Heart right ventricle (tissue), 16 donors: ENCODE measurements around the gene JAM3. TPM values are rescaled to one million over a fixed set of nuclear protein-coding genes. Genes with fewer than 3 reads are reported as not detected.
"Not testable (repeated sequence)": the region's sequence is repeated elsewhere in the genome, so short reads cannot be mapped to it uniquely, and the experiment has no call there.

ENCODE experiments used
- ATAC-seq, 8 donors: fragments of 200-7000 bp; cut with Tn5 transposase; one replicate each; pipeline ENCODE4 v1.9.1; 2020; ENCODE audit warnings: mild to moderate bottlenecking in 8 of 8, moderate library complexity in 8 of 8, moderate number of reproducible peaks in 1 of 8
- DNase-seq, 2 donors: peaks; one replicate each; pipeline ENCODE4 v3.0.0-alpha.2; 2020
- H3K27ac ChIP-seq, 10 donors: fragments of 200-600 bp; sonication (generic) in 2 of 10; one replicate each; pipeline versions ENCODE4 v1.5.0 to v1.8.0; 2020 to 2022; ENCODE audit warnings: mild to moderate bottlenecking in 3 of 10
- H3K27me3 ChIP-seq, 7 donors: fragments of 200-600 bp; one replicate each; pipeline ENCODE4 v1.8.0; 2021 to 2022; ENCODE audit warnings: mild to moderate bottlenecking in 2 of 7
- H3K36me3 ChIP-seq, 9 donors: fragments of 200-600 bp; sonication (generic) in 1 of 9; one replicate each; pipeline versions ENCODE4 v1.5.0 to v1.8.0; 2020 to 2022; ENCODE audit warnings: mild to moderate bottlenecking in 2 of 9
- H3K4me1 ChIP-seq, 9 donors: fragments of 200-600 bp; sonication (generic) in 1 of 9; one replicate each; pipeline versions ENCODE4 v1.5.0 to v1.8.0; 2020 to 2022; ENCODE audit warnings: mild to moderate bottlenecking in 4 of 9
- H3K4me3 ChIP-seq, 10 donors: fragments of 200-600 bp; sonication (generic) in 2 of 10; one replicate each; pipeline versions ENCODE4 v1.5.0 to v1.8.0; 2020 to 2022; ENCODE audit warnings: mild to moderate bottlenecking in 7 of 10, moderate library complexity in 2 of 10
- H3K9me3 ChIP-seq, 11 donors: fragments of 200-600 bp in 10 of 11; sonication (generic) in 2 of 11; one replicate each; pipeline versions ENCODE4 v1.5.0 to v1.8.0; 2013 to 2022; ENCODE audit warnings: mild to moderate bottlenecking in 2 of 11, control low read depth in 1 of 11, moderate library complexity in 1 of 11
- WGBS, 2 donors: extraction: QIAGEN DNeasy Blood & Tissue Kit; methylation state at CpG; one replicate each; pipeline ENCODE4 v1.1.7; 2013; ENCODE audit warnings: inconsistent platforms in 1 of 2; 5-methylcytosine and 5-hydroxymethylcytosine counted together
- intact Hi-C, 10 donors: fragments of 100-400 bp; cut with DNase I; formaldehyde crosslinking; loops; one replicate each; pipeline versions ENCODE4 v1.11.1 to v1.14.2; 2022
- polyA plus RNA-seq, 2 donors: library from polyadenylated mRNA; stranded (reverse); fragments of 200-250 nt; gene quantifications; one replicate each; pipeline ENCODE4 v1.2.3, GENCODE V29; 2013
- total RNA-seq, 10 donors: library from RNA; stranded (reverse); fragmentation: NEBNext Ultra II Directional in 3 of 10; extraction: Animal tissue kit (Norgen Biotek cat#: 25700) in 3 of 10; gene quantifications; one replicate each; pipeline versions ENCODE4 v1.2.1 to v1.2.4, GENCODE V29; 2021 to 2023
- TF ChIP-seq, protein P1 (sequence below), 9 donors: fragments of 200-600 bp; sonication (generic) in 2 of 9; IDR thresholded peaks; one replicate each; pipeline versions ENCODE4 v1.5.0 to v1.8.0; 2021 to 2022; ENCODE audit warnings: antibody characterized with exemption in 9 of 9, mild to moderate bottlenecking in 5 of 9, moderate library complexity in 1 of 9
- donor health status: Arrhythmogenic right ventricular cardiomyopathy.
- donor health status: ischemic (EF 13 %, LVEDD 7.1; RV severe dilation, severe dysfunction).
- donor health status: healthy with polysubstance abuse.
- donor health status: DM: no; HTN: yes; CAD: no.
- donor health status: DM: no; HTN: no; CAD: no.
- donor health status: ischemic (EF 25% LVEDD 6.9; RV normal size, moderate dysfunction).
- donor health status: ischemic (EF 25% LVEDD 5.7; RV mildly dilated, moderate dysfunction).
- donor health status: healthy.
- donor health status: DM: yes; HTN: yes; CAD: no.
- donor health status: Ischemic cardiomyopathy.
- donor health status: ischemic (EF 35%, LVEDD 5.7; RV mildly dilated, moderate dysfunction).
- donor health status: nonischemic (EF 11% LVEDD 7.7; RV severe dilation, severe dysfunction).
- donor health status: DM: yes; HTN: yes; CAD: no.
- donor health status: PGD.
- donor health status: ischemic (EF 29% LVEDD 5.4; RV normal size, mild dysfunction).
- donor health status: nonischemic (EF 23%, LVEDD 6.1; RV moderate dilation, normal function).

JAM3 gene
- total and polyA plus RNA-seq, 12 donors, result 12.7 to 55.4 (median 29.0) TPM

GRCh38 chr11:134178032-134178674 lies 109.3 kb downstream of the JAM3 start:
- Histone ChIP-seq H3K4me1 (no peaks in the 10 kb centered on the region), H3K27me3 (no peaks in the 10 kb centered on the region), H3K9me3 (no peaks in the 10 kb centered on the region), H3K27ac (no peak overlapping the region), H3K4me3 (no peak overlapping the region), H3K36me3 (peaks cover 0 to 99% (median 26%) of the 10 kb centered on the region in 9 donors)
- 70 to 72% methylated on average over 5 of the region's 5 CpGs for WGBS, 2 donors
- TF ChIP-seq, protein P1, sequence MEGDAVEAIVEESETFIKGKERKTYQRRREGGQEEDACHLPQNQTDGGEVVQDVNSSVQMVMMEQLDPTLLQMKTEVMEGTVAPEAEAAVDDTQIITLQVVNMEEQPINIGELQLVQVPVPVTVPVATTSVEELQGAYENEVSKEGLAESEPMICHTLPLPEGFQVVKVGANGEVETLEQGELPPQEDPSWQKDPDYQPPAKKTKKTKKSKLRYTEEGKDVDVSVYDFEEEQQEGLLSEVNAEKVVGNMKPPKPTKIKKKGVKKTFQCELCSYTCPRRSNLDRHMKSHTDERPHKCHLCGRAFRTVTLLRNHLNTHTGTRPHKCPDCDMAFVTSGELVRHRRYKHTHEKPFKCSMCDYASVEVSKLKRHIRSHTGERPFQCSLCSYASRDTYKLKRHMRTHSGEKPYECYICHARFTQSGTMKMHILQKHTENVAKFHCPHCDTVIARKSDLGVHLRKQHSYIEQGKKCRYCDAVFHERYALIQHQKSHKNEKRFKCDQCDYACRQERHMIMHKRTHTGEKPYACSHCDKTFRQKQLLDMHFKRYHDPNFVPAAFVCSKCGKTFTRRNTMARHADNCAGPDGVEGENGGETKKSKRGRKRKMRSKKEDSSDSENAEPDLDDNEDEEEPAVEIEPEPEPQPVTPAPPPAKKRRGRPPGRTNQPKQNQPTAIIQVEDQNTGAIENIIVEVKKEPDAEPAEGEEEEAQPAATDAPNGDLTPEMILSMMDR (IDR thresholded peaks at IDR 0.05), result no peak
- intact Hi-C loops, result no loop called here
- DNase-seq (no peak), ATAC-seq (peak in 1 of 8 donors; percentile 16)

GRCh38 chr11:134181707-134182106 lies 112.8 kb downstream of the JAM3 start:
- intact Hi-C loops, result no loop called here

GRCh38 chr11:134188092-134188491 lies 119.2 kb downstream of the JAM3 start:
- H3K4me3 ChIP-seq, intact Hi-C loops, H3K9me3 ChIP-seq, H3K27me3 ChIP-seq, DNase-seq, H3K4me1 ChIP-seq, ATAC-seq, H3K27ac ChIP-seq: not testable (repeated sequence)
- WGBS, 2 donors, result 94 to 97% methylated on average over 8 of the region's 8 CpGs
- peaks cover 0 to 96% (median 40%) of the 10 kb centered on the region in 9 donors for H3K36me3 ChIP-seq

More at GRCh38 chr11:134181707-134182106, 112.8 kb downstream of the JAM3 start:
- 61 to 71% methylated on average over 4 of the region's 4 CpGs for WGBS, 2 donors
- no peaks in the 10 kb centered on the region for H3K27me3 ChIP-seq
- H3K4me3 ChIP-seq, result no peak overlapping the region
- ATAC-seq (peak in 4 of 8 donors; percentile 48 to 86 (median 68)), DNase-seq (peak in 1 of 2 donors; percentile 24)
- H3K36me3 ChIP-seq, result peaks cover 0 to 97% (median 27%) of the 10 kb centered on the region in 9 donors
- H3K27ac ChIP-seq, result no peak overlapping the region
- H3K9me3 ChIP-seq, result no peaks in the 10 kb centered on the region
- no peaks in the 10 kb centered on the region for H3K4me1 ChIP-seq
- TF ChIP-seq, protein P1 (IDR thresholded peaks at IDR 0.05), result no peak

GRCh38 chr11:134196756-134197155 lies 127.9 kb downstream of the JAM3 start:
- no peak overlapping the region for H3K27ac ChIP-seq
- TF ChIP-seq, protein P1 (IDR thresholded peaks at IDR 0.05), result no peak

GRCh38 chr11:134199531-134199930 lies 130.7 kb downstream of the JAM3 start:
- no peak for ATAC-seq
- Histone ChIP-seq H3K4me1 (no peaks in the 10 kb centered on the region), H3K9me3 (no peaks in the 10 kb centered on the region), H3K36me3 (peaks cover 0 to 100% (median 23%) of the 10 kb centered on the region in 9 donors), H3K4me3 (no peak overlapping the region), H3K27ac (no peak overlapping the region), H3K27me3 (no peaks in the 10 kb centered on the region)
- 96% methylated on average over 9 of the region's 9 CpGs for WGBS, 2 donors
- TF ChIP-seq, protein P1 (IDR thresholded peaks at IDR 0.05), result no peak
- no peak for DNase-seq
- intact Hi-C loops, result no loop called here

More at GRCh38 chr11:134196756-134197155, 127.9 kb downstream of the JAM3 start:
- intact Hi-C loops, result no loop called here
- no peaks in the 10 kb centered on the region for H3K9me3 ChIP-seq
- peaks cover 0 to 100% (median 18%) of the 10 kb centered on the region in 9 donors for H3K36me3 ChIP-seq
- no peak for ATAC-seq
- no peak for DNase-seq
- no peaks in the 10 kb centered on the region for H3K4me1 ChIP-seq
- no peak overlapping the region for H3K4me3 ChIP-seq
- 89 to 92% methylated on average over 4 of the region's 4 CpGs for WGBS, 2 donors
- no peaks in the 10 kb centered on the region for H3K27me3 ChIP-seq
